GM23338 (cell line): ENCODE measurements around the gene FGFR3. TPM values are rescaled to one million over a fixed set of nuclear protein-coding genes. Genes with fewer than 3 reads are reported as not detected.

Source experiments
- ATAC-seq: fragments of 200-7000 bp; cut with Tn5 transposase; 3 replicates; pipeline ENCODE4 v1.9.1; 2020
- DNase-seq: peaks from one replicate; pipeline ENCODE4 v3.0.0-alpha.2; 2015; ENCODE audit warnings: low spot score
- H2AFZ ChIP-seq: fragments of 200-600 bp; sonication (generic); 2 replicates; pipeline ENCODE4 v1.8.0; 2016; ENCODE audit warnings: antibody characterized with exemption, mild to moderate bottlenecking, moderate library complexity
- H3F3A ChIP-seq: fragments of 200-600 bp; sonication (generic); replicated peaks from 2 replicates; pipeline ENCODE4 v1.8.0; 2017; ENCODE audit warnings: antibody characterized with exemption, mixed run types, low read depth
- H3K27ac ChIP-seq: fragments of 200-600 bp; sonication (generic); 2 replicates; pipeline ENCODE4 v1.6.1; 2016; ENCODE audit warnings: low read depth
- H3K27me3 ChIP-seq: fragments of 200-600 bp; sonication (generic); 2 replicates; pipeline ENCODE4 v1.8.0; 2016; ENCODE audit warnings: mild to moderate bottlenecking, mixed run types, moderate library complexity; ENCODE audit not compliant: insufficient read depth
- H3K36me3 ChIP-seq: fragments of 200-600 bp; sonication (generic); 2 replicates; pipeline ENCODE4 v1.8.0; 2016; ENCODE audit warnings: mild to moderate bottlenecking; ENCODE audit not compliant: insufficient read depth
- H3K4me1 ChIP-seq: fragments of 200-600 bp; sonication (generic); 2 replicates; pipeline ENCODE4 v1.8.0; 2016; ENCODE audit warnings: mild to moderate bottlenecking, moderate library complexity; ENCODE audit not compliant: insufficient read depth
- H3K4me2 ChIP-seq: fragments of 200-600 bp; sonication (generic); 2 replicates; pipeline ENCODE4 v1.7.1; 2017; ENCODE audit warnings: mixed run types
- H3K4me3 ChIP-seq: fragments of 200-600 bp; sonication (generic); 2 replicates; pipeline ENCODE4 v1.6.1; 2016; ENCODE audit warnings: mixed run types
- H3K79me2 ChIP-seq: fragments of 200-600 bp; sonication (generic); replicated peaks from 2 replicates; pipeline ENCODE4 v1.8.0; 2017; ENCODE audit warnings: mild to moderate bottlenecking; ENCODE audit not compliant: insufficient read depth
- H3K9me2 ChIP-seq: fragments of 200-600 bp; sonication (generic); 2 replicates; pipeline ENCODE4 v1.8.0; 2017; ENCODE audit not compliant: insufficient read depth
- H4K20me1 ChIP-seq: fragments of 200-600 bp; sonication (generic); replicated peaks from 2 replicates; pipeline ENCODE4 v1.8.0; 2017; ENCODE audit warnings: mild to moderate bottlenecking; ENCODE audit not compliant: insufficient read depth
- H3K27ac Mint-ChIP-seq: 2 replicates; pipeline ENCODE4 v1.8.0; 2020; ENCODE audit warnings: inconsistent platforms, mild to moderate bottlenecking, moderate library complexity, mixed read lengths
- H3K27me3 Mint-ChIP-seq: 3 replicates; pipeline ENCODE4 v1.8.0; 2022; ENCODE audit warnings: low read depth, mild to moderate bottlenecking, moderate library complexity, mixed read lengths, inconsistent platforms; ENCODE audit not compliant: insufficient read depth, poor library complexity
- H3K36me3 Mint-ChIP-seq: 3 replicates; pipeline ENCODE4 v1.8.0; 2021; ENCODE audit warnings: low read depth, mild to moderate bottlenecking, inconsistent platforms, moderate library complexity, mixed read lengths
- H3K4me1 Mint-ChIP-seq: 3 replicates; pipeline ENCODE4 v1.8.0; 2020; ENCODE audit warnings: mild to moderate bottlenecking, inconsistent platforms, mixed read lengths
- H3K4me3 Mint-ChIP-seq: 3 replicates; pipeline ENCODE4 v1.8.0; 2021; ENCODE audit warnings: moderate library complexity, mild to moderate bottlenecking, inconsistent platforms, mixed read lengths
- H3K9me3 Mint-ChIP-seq: 3 replicates; pipeline ENCODE4 v1.8.0; 2020; ENCODE audit warnings: moderate library complexity, mild to moderate bottlenecking, inconsistent platforms, mixed read lengths
- CREB1 ChIP-seq: fragments of 250-450 bp; sonication (Bioruptor Pico); IDR thresholded peaks from 2 replicates; pipeline ENCODE4 v1.5.0; 2020; ENCODE audit warnings: low read depth, mild to moderate bottlenecking, moderate library complexity
- EZH2 ChIP-seq: fragments of 200-600 bp; sonication (generic); IDR thresholded peaks from one replicate; pipeline ENCODE4 v1.8.0; 2017; ENCODE audit warnings: antibody characterized with exemption, mild to moderate bottlenecking, low read depth; ENCODE audit not compliant: unreplicated experiment
- EZH2phosphoT487 ChIP-seq: fragments of 200-600 bp; sonication (generic); IDR thresholded peaks from one replicate; pipeline ENCODE4 v1.8.1; 2018; ENCODE audit warnings: antibody characterized with exemption; ENCODE audit not compliant: unreplicated experiment
- JUNB ChIP-seq: IDR thresholded peaks from one replicate; pipeline ENCODE4 v1.6.1; 2016; ENCODE audit warnings: antibody characterized with exemption; ENCODE audit not compliant: unreplicated experiment
- POLR2AphosphoS5 ChIP-seq: IDR thresholded peaks from 2 replicates; pipeline ENCODE4 v1.6.1; 2016; ENCODE audit warnings: antibody characterized with exemption, low read depth
- STAT1 ChIP-seq: IDR thresholded peaks from one replicate; pipeline ENCODE4 v1.6.1; 2016; ENCODE audit warnings: antibody characterized with exemption; ENCODE audit not compliant: unreplicated experiment
- ZNF114 ChIP-seq: fragments of 250-450 bp; sonication (Bioruptor Pico); IDR thresholded peaks from 2 replicates; pipeline ENCODE4 v1.5.0; 2020; ENCODE audit warnings: mild to moderate bottlenecking, moderate library complexity
- ZNF331 ChIP-seq: fragments of 250-450 bp; sonication (Bioruptor Pico); IDR thresholded peaks from 2 replicates; pipeline ENCODE4 v1.5.0; 2020; ENCODE audit warnings: low read depth, mild to moderate bottlenecking, moderate library complexity
- polyA plus RNA-seq: library from polyadenylated mRNA; unstranded; fragments of >200 nt; fragmentation: Nextera tagmentation; extraction: Ambion mirVana; gene quantifications from 2 replicates; pipeline ENCODE4 v1.2.1, GENCODE V29; 2016
- total RNA-seq: library from RNA; depleted of rRNA; stranded (reverse); fragments of >200 nt; shearing (Covaris generic); gene quantifications from 2 replicates; pipeline ENCODE4 v1.2.3, GENCODE V29; 2014
- TF ChIP-seq, protein P1 (sequence below): IDR thresholded peaks from one replicate; pipeline ENCODE4 v1.6.1; 2018; ENCODE audit warnings: antibody characterized with exemption; ENCODE audit not compliant: unreplicated experiment
- TF ChIP-seq, protein P2 (sequence below): fragments of 250-450 bp; sonication (Bioruptor Pico); IDR thresholded peaks from 2 replicates; pipeline ENCODE4 v1.5.0; 2020; ENCODE audit warnings: mild to moderate bottlenecking, moderate library complexity

FGFR3 gene
- total and polyA plus RNA-seq, 2 experiments from 2014 or later, result 3.6 to 17.4 TPM

DNA sequence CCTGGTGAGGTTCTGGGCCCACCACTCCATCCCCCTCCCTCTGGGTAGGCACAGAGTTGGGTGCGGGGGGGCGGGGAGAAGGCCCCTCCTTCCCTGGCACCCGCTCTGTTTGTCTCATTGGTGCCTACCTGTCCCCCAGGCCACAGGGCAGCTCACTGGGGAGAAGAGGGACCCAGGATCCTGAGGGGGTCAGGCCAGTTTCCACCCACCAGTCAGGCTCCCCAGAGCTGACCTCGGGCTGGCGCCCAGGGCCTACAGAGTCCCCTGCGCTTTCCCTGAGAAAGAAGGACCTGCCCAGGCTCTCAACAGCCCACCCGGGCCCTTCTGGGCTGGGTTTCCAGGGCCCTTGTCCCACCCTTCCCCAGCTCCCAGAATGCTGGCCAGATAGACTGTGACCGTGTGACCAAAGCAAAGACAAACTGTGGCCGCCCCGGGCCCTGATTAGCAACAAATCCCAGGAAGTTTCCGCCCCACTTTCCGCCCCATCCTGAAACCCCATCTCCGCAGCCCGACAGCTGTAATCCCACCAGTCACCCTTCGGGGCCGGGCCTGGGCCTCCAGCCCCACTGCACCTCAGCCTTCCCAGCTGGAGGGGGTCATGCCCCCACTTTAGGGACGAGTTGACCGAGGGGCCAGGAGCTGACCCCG lies 33.8 kb upstream of the FGFR3 start:
- TF ChIP-seq, protein P1, sequence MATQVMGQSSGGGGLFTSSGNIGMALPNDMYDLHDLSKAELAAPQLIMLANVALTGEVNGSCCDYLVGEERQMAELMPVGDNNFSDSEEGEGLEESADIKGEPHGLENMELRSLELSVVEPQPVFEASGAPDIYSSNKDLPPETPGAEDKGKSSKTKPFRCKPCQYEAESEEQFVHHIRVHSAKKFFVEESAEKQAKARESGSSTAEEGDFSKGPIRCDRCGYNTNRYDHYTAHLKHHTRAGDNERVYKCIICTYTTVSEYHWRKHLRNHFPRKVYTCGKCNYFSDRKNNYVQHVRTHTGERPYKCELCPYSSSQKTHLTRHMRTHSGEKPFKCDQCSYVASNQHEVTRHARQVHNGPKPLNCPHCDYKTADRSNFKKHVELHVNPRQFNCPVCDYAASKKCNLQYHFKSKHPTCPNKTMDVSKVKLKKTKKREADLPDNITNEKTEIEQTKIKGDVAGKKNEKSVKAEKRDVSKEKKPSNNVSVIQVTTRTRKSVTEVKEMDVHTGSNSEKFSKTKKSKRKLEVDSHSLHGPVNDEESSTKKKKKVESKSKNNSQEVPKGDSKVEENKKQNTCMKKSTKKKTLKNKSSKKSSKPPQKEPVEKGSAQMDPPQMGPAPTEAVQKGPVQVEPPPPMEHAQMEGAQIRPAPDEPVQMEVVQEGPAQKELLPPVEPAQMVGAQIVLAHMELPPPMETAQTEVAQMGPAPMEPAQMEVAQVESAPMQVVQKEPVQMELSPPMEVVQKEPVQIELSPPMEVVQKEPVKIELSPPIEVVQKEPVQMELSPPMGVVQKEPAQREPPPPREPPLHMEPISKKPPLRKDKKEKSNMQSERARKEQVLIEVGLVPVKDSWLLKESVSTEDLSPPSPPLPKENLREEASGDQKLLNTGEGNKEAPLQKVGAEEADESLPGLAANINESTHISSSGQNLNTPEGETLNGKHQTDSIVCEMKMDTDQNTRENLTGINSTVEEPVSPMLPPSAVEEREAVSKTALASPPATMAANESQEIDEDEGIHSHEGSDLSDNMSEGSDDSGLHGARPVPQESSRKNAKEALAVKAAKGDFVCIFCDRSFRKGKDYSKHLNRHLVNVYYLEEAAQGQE, result no peak
- no peak for TF ChIP-seq JUNB
- TF ChIP-seq ZNF331 (CRISPR knock-in tag), result no peak
- no peak for TF ChIP-seq EZH2phosphoT487
- no peak for TF ChIP-seq CREB1 (CRISPR knock-in tag)
- TF ChIP-seq STAT1, result no peak
- no peak for TF ChIP-seq POLR2AphosphoS5
- TF ChIP-seq, protein P2, sequence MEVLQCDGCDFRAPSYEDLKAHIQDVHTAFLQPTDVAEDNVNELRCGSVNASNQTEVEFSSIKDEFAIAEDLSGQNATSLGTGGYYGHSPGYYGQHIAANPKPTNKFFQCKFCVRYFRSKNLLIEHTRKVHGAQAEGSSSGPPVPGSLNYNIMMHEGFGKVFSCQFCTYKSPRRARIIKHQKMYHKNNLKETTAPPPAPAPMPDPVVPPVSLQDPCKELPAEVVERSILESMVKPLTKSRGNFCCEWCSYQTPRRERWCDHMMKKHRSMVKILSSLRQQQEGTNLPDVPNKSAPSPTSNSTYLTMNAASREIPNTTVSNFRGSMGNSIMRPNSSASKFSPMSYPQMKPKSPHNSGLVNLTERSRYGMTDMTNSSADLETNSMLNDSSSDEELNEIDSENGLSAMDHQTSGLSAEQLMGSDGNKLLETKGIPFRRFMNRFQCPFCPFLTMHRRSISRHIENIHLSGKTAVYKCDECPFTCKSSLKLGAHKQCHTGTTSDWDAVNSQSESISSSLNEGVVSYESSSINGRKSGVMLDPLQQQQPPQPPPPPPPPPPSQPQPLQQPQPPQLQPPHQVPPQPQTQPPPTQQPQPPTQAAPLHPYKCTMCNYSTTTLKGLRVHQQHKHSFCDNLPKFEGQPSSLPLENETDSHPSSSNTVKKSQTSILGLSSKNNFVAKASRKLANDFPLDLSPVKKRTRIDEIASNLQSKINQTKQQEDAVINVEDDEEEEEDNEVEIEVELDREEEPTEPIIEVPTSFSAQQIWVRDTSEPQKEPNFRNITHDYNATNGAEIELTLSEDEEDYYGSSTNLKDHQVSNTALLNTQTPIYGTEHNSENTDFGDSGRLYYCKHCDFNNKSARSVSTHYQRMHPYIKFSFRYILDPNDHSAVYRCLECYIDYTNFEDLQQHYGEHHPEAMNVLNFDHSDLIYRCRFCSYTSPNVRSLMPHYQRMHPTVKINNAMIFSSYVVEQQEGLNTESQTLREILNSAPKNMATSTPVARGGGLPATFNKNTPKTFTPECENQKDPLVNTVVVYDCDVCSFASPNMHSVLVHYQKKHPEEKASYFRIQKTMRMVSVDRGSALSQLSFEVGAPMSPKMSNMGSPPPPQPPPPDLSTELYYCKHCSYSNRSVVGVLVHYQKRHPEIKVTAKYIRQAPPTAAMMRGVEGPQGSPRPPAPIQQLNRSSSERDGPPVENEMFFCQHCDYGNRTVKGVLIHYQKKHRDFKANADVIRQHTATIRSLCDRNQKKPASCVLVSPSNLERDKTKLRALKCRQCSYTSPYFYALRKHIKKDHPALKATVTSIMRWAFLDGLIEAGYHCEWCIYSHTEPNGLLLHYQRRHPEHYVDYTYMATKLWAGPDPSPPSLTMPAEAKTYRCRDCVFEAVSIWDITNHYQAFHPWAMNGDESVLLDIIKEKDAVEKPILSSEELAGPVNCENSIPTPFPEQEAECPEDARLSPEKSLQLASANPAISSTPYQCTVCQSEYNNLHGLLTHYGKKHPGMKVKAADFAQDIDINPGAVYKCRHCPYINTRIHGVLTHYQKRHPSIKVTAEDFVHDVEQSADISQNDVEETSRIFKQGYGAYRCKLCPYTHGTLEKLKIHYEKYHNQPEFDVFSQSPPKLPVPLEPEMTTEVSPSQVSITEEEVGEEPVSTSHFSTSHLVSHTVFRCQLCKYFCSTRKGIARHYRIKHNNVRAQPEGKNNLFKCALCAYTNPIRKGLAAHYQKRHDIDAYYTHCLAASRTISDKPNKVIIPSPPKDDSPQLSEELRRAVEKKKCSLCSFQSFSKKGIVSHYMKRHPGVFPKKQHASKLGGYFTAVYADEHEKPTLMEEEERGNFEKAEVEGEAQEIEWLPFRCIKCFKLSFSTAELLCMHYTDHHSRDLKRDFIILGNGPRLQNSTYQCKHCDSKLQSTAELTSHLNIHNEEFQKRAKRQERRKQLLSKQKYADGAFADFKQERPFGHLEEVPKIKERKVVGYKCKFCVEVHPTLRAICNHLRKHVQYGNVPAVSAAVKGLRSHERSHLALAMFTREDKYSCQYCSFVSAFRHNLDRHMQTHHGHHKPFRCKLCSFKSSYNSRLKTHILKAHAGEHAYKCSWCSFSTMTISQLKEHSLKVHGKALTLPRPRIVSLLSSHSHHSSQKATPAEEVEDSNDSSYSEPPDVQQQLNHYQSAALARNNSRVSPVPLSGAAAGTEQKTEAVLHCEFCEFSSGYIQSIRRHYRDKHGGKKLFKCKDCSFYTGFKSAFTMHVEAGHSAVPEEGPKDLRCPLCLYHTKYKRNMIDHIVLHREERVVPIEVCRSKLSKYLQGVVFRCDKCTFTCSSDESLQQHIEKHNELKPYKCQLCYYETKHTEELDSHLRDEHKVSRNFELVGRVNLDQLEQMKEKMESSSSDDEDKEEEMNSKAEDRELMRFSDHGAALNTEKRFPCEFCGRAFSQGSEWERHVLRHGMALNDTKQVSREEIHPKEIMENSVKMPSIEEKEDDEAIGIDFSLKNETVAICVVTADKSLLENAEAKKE (CRISPR knock-in tag), result no peak
- no peak for TF ChIP-seq EZH2
- no peak for TF ChIP-seq ZNF114 (CRISPR knock-in tag)
- no peaks in the 10 kb centered on the region for H3K36me3 Mint-ChIP-seq

More for the DNA sequence above, 33.8 kb upstream of the FGFR3 start:
- H3K79me2 ChIP-seq, result no peaks in the 10 kb centered on the region
- no peak overlapping the region for H3K4me2 ChIP-seq
- peak; percentile 58 for DNase-seq
- Mint-ChIP-seq H3K27ac (no peak overlapping the region), H3K4me1 (peaks cover 6% of the 10 kb centered on the region), H3K4me3 (no peak overlapping the region), H3K27me3 (peaks cover 4% of the 10 kb centered on the region), H3K9me3 (no peaks in the 10 kb centered on the region)
- no peak overlapping the region for H2AFZ ChIP-seq
- ATAC-seq, result peak; percentile 7
- H3K4me3 ChIP-seq, result no peak overlapping the region
- no peaks in the 10 kb centered on the region for H3K36me3 ChIP-seq
- no peaks in the 10 kb centered on the region for H3K27me3 ChIP-seq
- 0 out of 2 replicates have a peak, but pooled peaks cover 4% of the 10 kb centered on the region for H3K4me1 ChIP-seq
- no peak overlapping the region for H3K27ac ChIP-seq
- no peaks in the 10 kb centered on the region for H3K9me2 ChIP-seq
- no peaks in the 10 kb centered on the region for H3F3A ChIP-seq
- no peaks in the 10 kb centered on the region for H4K20me1 ChIP-seq
